ENCODE measurements around the gene DNASE1L3.

Gene DNASE1L3, protein sequence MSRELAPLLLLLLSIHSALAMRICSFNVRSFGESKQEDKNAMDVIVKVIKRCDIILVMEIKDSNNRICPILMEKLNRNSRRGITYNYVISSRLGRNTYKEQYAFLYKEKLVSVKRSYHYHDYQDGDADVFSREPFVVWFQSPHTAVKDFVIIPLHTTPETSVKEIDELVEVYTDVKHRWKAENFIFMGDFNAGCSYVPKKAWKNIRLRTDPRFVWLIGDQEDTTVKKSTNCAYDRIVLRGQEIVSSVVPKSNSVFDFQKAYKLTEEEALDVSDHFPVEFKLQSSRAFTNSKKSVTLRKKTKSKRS

DNA sequence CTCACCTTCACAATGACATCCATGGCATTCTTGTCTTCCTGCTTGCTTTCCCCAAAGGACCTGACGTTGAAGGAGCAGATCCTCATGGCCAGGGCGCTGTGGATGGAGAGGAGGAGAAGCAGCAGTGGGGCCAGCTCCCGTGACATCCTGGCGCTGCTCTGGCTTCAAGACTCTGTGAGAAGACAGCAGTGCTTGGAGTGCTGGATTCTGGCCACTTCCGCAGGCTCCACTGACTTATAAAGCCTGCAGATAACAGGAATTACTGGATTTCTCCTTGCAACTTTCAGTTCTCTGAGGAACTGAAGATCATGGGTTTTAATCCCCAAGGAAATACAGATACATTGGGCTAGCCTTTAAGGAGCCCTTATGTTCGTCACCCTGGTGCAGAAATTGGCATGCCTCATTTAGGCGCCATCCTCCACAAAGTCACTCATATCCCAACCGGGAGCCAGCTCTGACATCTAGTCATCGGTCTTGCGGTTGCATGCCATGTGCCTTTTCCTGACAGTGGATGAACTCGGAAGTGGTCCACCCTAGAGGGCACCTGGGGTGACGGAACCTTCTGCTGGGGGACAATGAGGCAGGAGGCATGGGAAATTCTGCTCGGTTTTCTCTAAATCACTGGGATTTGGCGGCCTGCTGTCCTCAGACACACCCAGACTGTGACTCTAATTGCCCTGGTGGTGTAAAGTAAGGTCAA is at the start of gene DNASE1L3:
Gene DNASE1L3 (minus strand): TSS at position 212 of the 700 bp plus-strand sequence. CDS start 66 bp downstream, at position 146.
- DNase-seq (ENCODE audit: low read depth, low spot score) = no peak
- no peaks in the 10 kb centered on the region for H3K9me3 ChIP-seq (ENCODE audit: control insufficient read depth, insufficient read depth, low read length)
- H3K4me3 ChIP-seq (ENCODE audit: low read length) = no peak within 1 kb of the TSS
- no peaks in the 10 kb centered on the region for H3K36me3 ChIP-seq (ENCODE audit: control insufficient read depth, insufficient read depth, low read length)
- H3K27me3 ChIP-seq (ENCODE audit: control insufficient read depth, insufficient read depth, low read length) = no peaks in the 10 kb centered on the region
- no CpG with 5 or more reads among the region's 14 CpGs for WGBS (ENCODE audit: insufficient coverage, insufficient read length)
- H3K4me1 ChIP-seq (ENCODE audit: control insufficient read depth, insufficient read depth, low read length) = no peaks in the 10 kb centered on the region
- no peak within 1 kb of the TSS for H3K27ac ChIP-seq (ENCODE audit: low read length)

GRCh38 chr3:58260261-58260731 is 49.5 kb upstream of the DNASE1L3 start:
- no peak for DNase-seq (ENCODE audit: low read depth, low spot score)
- Histone ChIP-seq H3K27ac (ENCODE audit: low read length) (no peak overlapping the region), H3K9me3 (ENCODE audit: control insufficient read depth, insufficient read depth, low read length) (no peaks in the 10 kb centered on the region), H3K36me3 (ENCODE audit: control insufficient read depth, insufficient read depth, low read length) (no peaks in the 10 kb centered on the region), H3K4me3 (ENCODE audit: low read length) (no peak overlapping the region), H3K4me1 (ENCODE audit: control insufficient read depth, insufficient read depth, low read length) (no peaks in the 10 kb centered on the region), H3K27me3 (ENCODE audit: control insufficient read depth, insufficient read depth, low read length) (no peaks in the 10 kb centered on the region)
- WGBS (ENCODE audit: insufficient coverage, insufficient read length) = no CpG with 5 or more reads among the region's 6 CpGs

- Histone ChIP-seq H3K27ac (ENCODE audit: low read length) (no peak overlapping the region), H3K4me3 (ENCODE audit: low read length) (no peak overlapping the region), H3K36me3 (ENCODE audit: control insufficient read depth, insufficient read depth, low read length) (no peaks in the 10 kb centered on the region), H3K4me1 (ENCODE audit: control insufficient read depth, insufficient read depth, low read length) (no peaks in the 10 kb centered on the region), H3K9me3 (ENCODE audit: control insufficient read depth, insufficient read depth, low read length) (no peaks in the 10 kb centered on the region), H3K27me3 (ENCODE audit: control insufficient read depth, insufficient read depth, low read length) (no peaks in the 10 kb centered on the region)
- WGBS (ENCODE audit: insufficient coverage, insufficient read length) = no CpG with 5 or more reads among the region's 10 CpGs
- no peak for DNase-seq (ENCODE audit: low read depth, low spot score)
Measured at GRCh38 chr3:58258392-58259055, 47.8 kb upstream of the DNASE1L3 start.

- H3K4me1 ChIP-seq (ENCODE audit: control insufficient read depth, insufficient read depth, low read length) = no peaks in the 10 kb centered on the region
- no peak overlapping the region for H3K27ac ChIP-seq (ENCODE audit: low read length)
- WGBS (ENCODE audit: insufficient coverage, insufficient read length) = no CpG with 5 or more reads among the region's 4 CpGs
- no peaks in the 10 kb centered on the region for H3K9me3 ChIP-seq (ENCODE audit: control insufficient read depth, insufficient read depth, low read length)
- no peaks in the 10 kb centered on the region for H3K27me3 ChIP-seq (ENCODE audit: control insufficient read depth, insufficient read depth, low read length)
- no peak overlapping the region for H3K4me3 ChIP-seq (ENCODE audit: low read length)
- no peaks in the 10 kb centered on the region for H3K36me3 ChIP-seq (ENCODE audit: control insufficient read depth, insufficient read depth, low read length)
- no peak for DNase-seq (ENCODE audit: low read depth, low spot score)
Measured at GRCh38 chr3:58256511-58256910, 45.7 kb upstream of the DNASE1L3 start.

- DNase-seq (ENCODE audit: low read depth, low spot score) = no peak
- H3K4me3 ChIP-seq (ENCODE audit: low read length) = no peak overlapping the region
- H3K27ac ChIP-seq (ENCODE audit: low read length) = no peak overlapping the region
- no peaks in the 10 kb centered on the region for H3K27me3 ChIP-seq (ENCODE audit: control insufficient read depth, insufficient read depth, low read length)
- H3K4me1 ChIP-seq (ENCODE audit: control insufficient read depth, insufficient read depth, low read length) = no peaks in the 10 kb centered on the region
- no peaks in the 10 kb centered on the region for H3K36me3 ChIP-seq (ENCODE audit: control insufficient read depth, insufficient read depth, low read length)
- no peaks in the 10 kb centered on the region for H3K9me3 ChIP-seq (ENCODE audit: control insufficient read depth, insufficient read depth, low read length)
- 100% methylated on average over 1 of the region's 1 CpG for WGBS (ENCODE audit: insufficient coverage, insufficient read length)
Measured at GRCh38 chr3:58256061-58256460, 45.3 kb upstream of the DNASE1L3 start.

GRCh38 chr3:58254144-58254543 is 43.4 kb upstream of the DNASE1L3 start:
- DNase-seq (ENCODE audit: low read depth, low spot score) = no peak
- H3K36me3 ChIP-seq (ENCODE audit: control insufficient read depth, insufficient read depth, low read length) = no peaks in the 10 kb centered on the region
- H3K4me3 ChIP-seq (ENCODE audit: low read length) = no peak overlapping the region
- no peaks in the 10 kb centered on the region for H3K4me1 ChIP-seq (ENCODE audit: control insufficient read depth, insufficient read depth, low read length)
- no peaks in the 10 kb centered on the region for H3K27me3 ChIP-seq (ENCODE audit: control insufficient read depth, insufficient read depth, low read length)
- no CpG with 5 or more reads among the region's 4 CpGs for WGBS (ENCODE audit: insufficient coverage, insufficient read length)
- H3K27ac ChIP-seq (ENCODE audit: low read length) = no peak overlapping the region
- H3K9me3 ChIP-seq (ENCODE audit: control insufficient read depth, insufficient read depth, low read length) = no peaks in the 10 kb centered on the region

- WGBS (ENCODE audit: insufficient coverage, insufficient read length) = no CpG with 5 or more reads among the region's 3 CpGs
- no peaks in the 10 kb centered on the region for H3K9me3 ChIP-seq (ENCODE audit: control insufficient read depth, insufficient read depth, low read length)
- no peak overlapping the region for H3K27ac ChIP-seq (ENCODE audit: low read length)
- no peak for DNase-seq (ENCODE audit: low read depth, low spot score)
- no peak overlapping the region for H3K4me3 ChIP-seq (ENCODE audit: low read length)
- H3K4me1 ChIP-seq (ENCODE audit: control insufficient read depth, insufficient read depth, low read length) = no peaks in the 10 kb centered on the region
- H3K27me3 ChIP-seq (ENCODE audit: control insufficient read depth, insufficient read depth, low read length) = no peaks in the 10 kb centered on the region
- H3K36me3 ChIP-seq (ENCODE audit: control insufficient read depth, insufficient read depth, low read length) = no peaks in the 10 kb centered on the region
Measured at GRCh38 chr3:58251631-58252035, 40.9 kb upstream of the DNASE1L3 start.

GRCh38 chr3:58250093-58250707 is 39.4 kb upstream of the DNASE1L3 start:
- Histone ChIP-seq H3K4me3 (ENCODE audit: low read length) (no peak overlapping the region), H3K27ac (ENCODE audit: low read length) (no peak overlapping the region), H3K36me3 (ENCODE audit: control insufficient read depth, insufficient read depth, low read length) (no peaks in the 10 kb centered on the region), H3K4me1 (ENCODE audit: control insufficient read depth, insufficient read depth, low read length) (no peaks in the 10 kb centered on the region), H3K9me3 (ENCODE audit: control insufficient read depth, insufficient read depth, low read length) (no peaks in the 10 kb centered on the region), H3K27me3 (ENCODE audit: control insufficient read depth, insufficient read depth, low read length) (no peaks in the 10 kb centered on the region)
- WGBS (ENCODE audit: insufficient coverage, insufficient read length) = no CpG with 5 or more reads among the region's 8 CpGs
- DNase-seq (ENCODE audit: low read depth, low spot score) = no peak

GRCh38 chr3:58249358-58250092 is 38.8 kb upstream of the DNASE1L3 start:
- H3K9me3 ChIP-seq (ENCODE audit: control insufficient read depth, insufficient read depth, low read length) = no peaks in the 10 kb centered on the region
- H3K4me1 ChIP-seq (ENCODE audit: control insufficient read depth, insufficient read depth, low read length) = no peaks in the 10 kb centered on the region
- H3K36me3 ChIP-seq (ENCODE audit: control insufficient read depth, insufficient read depth, low read length) = no peaks in the 10 kb centered on the region
- no peak overlapping the region for H3K4me3 ChIP-seq (ENCODE audit: low read length)
- WGBS (ENCODE audit: insufficient coverage, insufficient read length) = no CpG with 5 or more reads among the region's 7 CpGs
- H3K27ac ChIP-seq (ENCODE audit: low read length) = no peak overlapping the region
- no peak for DNase-seq (ENCODE audit: low read depth, low spot score)
- no peaks in the 10 kb centered on the region for H3K27me3 ChIP-seq (ENCODE audit: control insufficient read depth, insufficient read depth, low read length)
